Hepatocyte (in vitro differentiated cells): ENCODE data around the gene IRAK1.

ENCODE experiments used
- CTCF ChIP-seq: fragments of 200-600 bp; sonication (generic); IDR thresholded peaks from 2 replicates; pipeline ENCODE4 v1.5.1; 2016; ENCODE audit warnings: antibody characterized with exemption, mild to moderate bottlenecking; ENCODE audit not compliant: poor library complexity
- EZH2 ChIP-seq: fragments of 200-600 bp; sonication (generic); IDR thresholded peaks from 2 replicates; pipeline ENCODE4 v1.6.1; 2016; ENCODE audit warnings: antibody characterized with exemption, mild to moderate bottlenecking, borderline replicate concordance
- EZH2phosphoT487 ChIP-seq: fragments of 200-600 bp; sonication (generic); IDR thresholded peaks from one replicate; pipeline ENCODE4 v1.6.1; 2018; ENCODE audit warnings: antibody characterized with exemption, mild to moderate bottlenecking, low read depth, moderate library complexity; ENCODE audit not compliant: unreplicated experiment, severe bottlenecking

- no peak for TF ChIP-seq EZH2phosphoT487
- TF ChIP-seq EZH2 = no peak
- TF ChIP-seq CTCF = no peak
Observed at GRCh38 chrX:153993978-153994377, 25.7 kb downstream of the IRAK1 start.
